Naive B cell (primary cell): ENCODE results near the gene RSPH10B2. TPM values are rescaled to one million over a fixed set of nuclear protein-coding genes. Genes with fewer than 3 reads are reported as not detected.
"Not testable (repeated sequence)": the region's sequence is repeated elsewhere in the genome, so short reads cannot be mapped to it uniquely, and the experiment has no call there.

Experiments used
- ATAC-seq, 2 donors: fragments of 150-1000 bp; cut with Tn5 transposase; 2 replicates each; pipeline ENCODE4 v1.10.0; 2021; ENCODE audit warnings: low read depth in 2 of 2, mild to moderate bottlenecking in 2 of 2, moderate library complexity in 2 of 2
- DNase-seq: peaks from one replicate; pipeline ENCODE4 v3.0.0; 2022
- H3K27ac Mint-ChIP-seq, 6 donors: one replicate each; pipeline ENCODE4 v1.8.0; 2020 to 2022; ENCODE audit warnings: mild to moderate bottlenecking in 6 of 6, mixed read lengths in 6 of 6, moderate library complexity in 5 of 6, inconsistent platforms in 2 of 6
- H3K27me3 Mint-ChIP-seq, 3 donors: one replicate each; pipeline ENCODE4 v1.8.0; 2021 to 2022; ENCODE audit warnings: mixed read lengths in 3 of 3, mild to moderate bottlenecking in 1 of 3
- H3K36me3 Mint-ChIP-seq, 2 donors: one replicate each; pipeline ENCODE4 v1.8.0; 2020 to 2022; ENCODE audit warnings: mixed read lengths in 2 of 2, inconsistent platforms in 1 of 2, mild to moderate bottlenecking in 1 of 2
- H3K4me1 Mint-ChIP-seq, 3 donors: one replicate each; pipeline ENCODE4 v1.8.0; 2020 to 2022; ENCODE audit warnings: mixed read lengths in 3 of 3, inconsistent platforms in 1 of 3, mild to moderate bottlenecking in 1 of 3, moderate library complexity in 1 of 3
- H3K4me3 Mint-ChIP-seq, 8 donors: one replicate each; pipeline ENCODE4 v1.8.0; 2020 to 2022; ENCODE audit warnings: mild to moderate bottlenecking in 8 of 8, mixed read lengths in 8 of 8, moderate library complexity in 8 of 8, inconsistent platforms in 2 of 8
- H3K9me3 Mint-ChIP-seq, 7 donors: one replicate each; pipeline ENCODE4 v1.8.0; 2020 to 2022; ENCODE audit warnings: mixed read lengths in 7 of 7, mild to moderate bottlenecking in 5 of 7, inconsistent platforms in 2 of 7, moderate library complexity in 1 of 7
- polyA plus RNA-seq, 6 donors: library from polyadenylated mRNA; unstranded; fragments of 300-500 nt; fragmentation: Illumina TruSeq; gene quantifications; one replicate each; pipeline ENCODE4 v1.2.3, GENCODE V29; 2021; ENCODE audit warnings: low read depth in 6 of 6

RSPH10B2 gene
- polyA plus RNA-seq, 6 donors from 2014 or later = 0.08 TPM; not detected in 5

GRCh38 chr7:6798047-6798446 is 44.1 kb downstream of the RSPH10B2 start:
- not testable (repeated sequence) for ATAC-seq, H3K4me3 Mint-ChIP-seq, H3K27me3 Mint-ChIP-seq

GRCh38 chr7:6799887-6800286 is 46.0 kb downstream of the RSPH10B2 start:
- not testable (repeated sequence) for H3K4me3 Mint-ChIP-seq, ATAC-seq, DNase-seq, H3K36me3 Mint-ChIP-seq, H3K4me1 Mint-ChIP-seq, H3K27ac Mint-ChIP-seq, H3K9me3 Mint-ChIP-seq, H3K27me3 Mint-ChIP-seq

More at GRCh38 chr7:6798047-6798446, 44.1 kb downstream of the RSPH10B2 start:
- H3K9me3 Mint-ChIP-seq, H3K36me3 Mint-ChIP-seq, H3K4me1 Mint-ChIP-seq, DNase-seq, H3K27ac Mint-ChIP-seq: not testable (repeated sequence)

- DNase-seq, H3K9me3 Mint-ChIP-seq, H3K4me3 Mint-ChIP-seq, H3K4me1 Mint-ChIP-seq, ATAC-seq, H3K36me3 Mint-ChIP-seq, H3K27ac Mint-ChIP-seq, H3K27me3 Mint-ChIP-seq: not testable (repeated sequence)
Observed at GRCh38 chr7:6800331-6800730, 46.4 kb downstream of the RSPH10B2 start.

- not testable (repeated sequence) for H3K4me3 Mint-ChIP-seq, ATAC-seq, H3K27me3 Mint-ChIP-seq, H3K9me3 Mint-ChIP-seq, H3K27ac Mint-ChIP-seq, H3K36me3 Mint-ChIP-seq, H3K4me1 Mint-ChIP-seq, DNase-seq
Observed at GRCh38 chr7:6807393-6807918, 53.6 kb downstream of the RSPH10B2 start.

- not testable (repeated sequence) for DNase-seq, H3K4me3 Mint-ChIP-seq, ATAC-seq, H3K36me3 Mint-ChIP-seq, H3K27ac Mint-ChIP-seq, H3K9me3 Mint-ChIP-seq, H3K4me1 Mint-ChIP-seq, H3K27me3 Mint-ChIP-seq
Observed at GRCh38 chr7:6807959-6808358, 54.1 kb downstream of the RSPH10B2 start.

- not testable (repeated sequence) for ATAC-seq, H3K9me3 Mint-ChIP-seq, DNase-seq, H3K27me3 Mint-ChIP-seq, H3K36me3 Mint-ChIP-seq, H3K4me1 Mint-ChIP-seq, H3K4me3 Mint-ChIP-seq
- peak overlapping the region in 1 of 6 donors; percentile 88 for H3K27ac Mint-ChIP-seq
Observed at GRCh38 chr7:6813011-6813410, 59.1 kb downstream of the RSPH10B2 start.

GRCh38 chr7:6815470-6815869 is 61.6 kb downstream of the RSPH10B2 start:
- H3K4me1 Mint-ChIP-seq, H3K4me3 Mint-ChIP-seq, H3K36me3 Mint-ChIP-seq, H3K27ac Mint-ChIP-seq, H3K9me3 Mint-ChIP-seq, ATAC-seq, H3K27me3 Mint-ChIP-seq, DNase-seq: not testable (repeated sequence)

GRCh38 chr7:6821622-6822021 is 67.7 kb downstream of the RSPH10B2 start:
- Mint-ChIP-seq H3K4me3 (peak overlapping the region in 2 of 8 donors; percentile 3 to 24), H3K36me3 (peaks cover 0 to 16% of the 10 kb centered on the region in 2 donors)
- H3K4me1 Mint-ChIP-seq, DNase-seq, H3K27me3 Mint-ChIP-seq, H3K27ac Mint-ChIP-seq, ATAC-seq, H3K9me3 Mint-ChIP-seq: not testable (repeated sequence)

GRCh38 chr7:6825236-6826125 is 71.6 kb downstream of the RSPH10B2 start:
- H3K27me3 Mint-ChIP-seq = peaks cover 9 to 13% (median 13%) of the 10 kb centered on the region in 3 donors
- peak overlapping the region in 5 of 6 donors; percentile 10 to 92 (median 42) for H3K27ac Mint-ChIP-seq
- ATAC-seq = peak; percentile 41 to 49
- not testable (repeated sequence) for DNase-seq, H3K36me3 Mint-ChIP-seq, H3K9me3 Mint-ChIP-seq, H3K4me1 Mint-ChIP-seq
- peak overlapping the region in 7 of 8 donors; percentile 6 to 96 (median 87) for H3K4me3 Mint-ChIP-seq

GRCh38 chr7:6826151-6826550 is 72.2 kb downstream of the RSPH10B2 start, which contains the start of gene CCZ1B:
CCZ1B (minus strand) TSS chr7:6826275; CDS start chr7:6826197, 78 bp downstream.
- H3K9me3 Mint-ChIP-seq, H3K36me3 Mint-ChIP-seq, H3K4me1 Mint-ChIP-seq: not testable (repeated sequence)
- Mint-ChIP-seq H3K27ac (peak within 1 kb of the TSS; percentile 80 to 97 (median 94)), H3K4me3 (peak within 1 kb of the TSS; percentile 91 to 97 (median 96)), H3K27me3 (peaks cover 11 to 19% (median 13%) of the 10 kb centered on the region in 3 donors)
- DNase-seq (peak; percentile 82), ATAC-seq (peak; percentile 97 to 99)

GRCh38 chr7:6827180-6827579 is 73.3 kb downstream of the RSPH10B2 start:
- Mint-ChIP-seq H3K27me3 (peaks cover 19 to 29% (median 21%) of the 10 kb centered on the region in 3 donors), H3K4me3 (peak overlapping the region in 7 of 8 donors; percentile 47 to 97 (median 62)), H3K27ac (peak overlapping the region in 2 of 6 donors; percentile 52 to 83)
- not testable (repeated sequence) for H3K9me3 Mint-ChIP-seq, ATAC-seq, DNase-seq, H3K4me1 Mint-ChIP-seq, H3K36me3 Mint-ChIP-seq

GRCh38 chr7:6829616-6830015 is 75.7 kb downstream of the RSPH10B2 start:
- peaks cover 26 to 41% (median 26%) of the 10 kb centered on the region in 3 donors for H3K27me3 Mint-ChIP-seq
- not testable (repeated sequence) for H3K27ac Mint-ChIP-seq, H3K9me3 Mint-ChIP-seq, ATAC-seq, H3K4me1 Mint-ChIP-seq, H3K4me3 Mint-ChIP-seq, DNase-seq, H3K36me3 Mint-ChIP-seq

- not testable (repeated sequence) for H3K4me3 Mint-ChIP-seq, H3K9me3 Mint-ChIP-seq
- H3K27me3 Mint-ChIP-seq = peaks cover 26 to 45% (median 30%) of the 10 kb centered on the region in 3 donors
Observed at GRCh38 chr7:6830026-6830425, 76.1 kb downstream of the RSPH10B2 start.

More at GRCh38 chr7:6830026-6830425, 76.1 kb downstream of the RSPH10B2 start:
- not testable (repeated sequence) for H3K36me3 Mint-ChIP-seq, H3K27ac Mint-ChIP-seq, DNase-seq, H3K4me1 Mint-ChIP-seq, ATAC-seq
